SIG-M5 (cell line): Measurements from ENCODE around the gene CDKL1.
"Not testable (repeated sequence)": the region's sequence is repeated elsewhere in the genome, so short reads cannot be mapped to it uniquely, and the experiment has no call there.

Source experiments
- DNase-seq: peaks from one replicate; lab custom pipeline; 2025; lab: John Stamatoyannopoulos, UW

The CDKL1 gene

DNA sequence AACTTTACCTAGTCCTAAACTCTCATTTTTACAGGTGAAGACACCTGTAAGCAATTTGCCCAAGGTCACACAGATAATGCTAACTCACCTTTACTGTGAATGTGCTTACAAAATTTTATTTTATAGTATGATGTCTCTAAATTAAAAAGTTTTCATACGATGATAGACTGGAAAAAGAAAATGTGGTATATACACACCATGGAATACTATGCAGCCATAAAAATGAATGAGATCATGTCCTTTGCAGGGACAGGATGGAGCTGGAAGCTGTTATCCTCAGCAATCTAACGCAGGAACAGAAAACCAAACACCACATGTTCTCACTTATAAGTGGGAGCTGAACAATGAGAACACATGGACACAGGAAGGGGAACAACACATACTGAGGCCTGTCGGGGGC is 40.4 kb downstream of the CDKL1 start:
- not testable (repeated sequence) for DNase-seq

DNA sequence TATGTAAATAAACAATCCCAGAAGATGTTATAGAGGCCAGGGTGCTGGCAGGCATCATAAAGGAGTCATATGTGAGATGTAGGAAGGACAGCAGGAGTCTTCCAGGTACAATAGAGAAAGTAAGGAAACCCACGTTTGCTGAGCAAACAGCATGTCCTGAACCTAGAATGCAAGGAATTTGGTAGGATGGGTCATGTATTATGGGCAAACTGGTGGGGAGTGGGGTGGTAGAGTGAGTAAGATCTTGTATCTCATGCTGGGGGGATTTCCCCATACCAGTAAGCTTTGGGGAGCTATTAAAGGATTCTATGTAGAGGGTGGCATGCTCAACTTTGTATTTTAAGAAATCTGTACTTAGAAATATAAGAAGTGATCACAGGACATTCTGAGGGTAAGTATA is 41.0 kb downstream of the CDKL1 start:
- no peak for DNase-seq

DNA sequence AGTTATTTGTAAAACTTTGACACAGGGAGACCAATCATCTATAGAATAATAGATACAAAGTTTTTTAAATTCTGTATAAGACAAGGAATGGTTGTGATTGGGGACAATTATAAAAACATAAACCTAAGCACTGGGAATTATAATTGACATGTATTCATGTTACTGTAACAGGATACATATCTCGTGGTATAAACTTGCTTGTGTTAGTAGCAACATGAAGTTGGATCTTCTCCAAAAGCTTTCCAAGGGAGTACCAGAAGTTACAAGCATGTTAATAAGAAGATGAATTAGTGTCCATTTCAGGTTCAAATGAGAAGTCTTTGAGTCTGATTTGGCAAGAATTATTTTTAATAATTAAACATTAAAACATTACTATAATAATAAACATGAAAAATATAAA is 42.2 kb downstream of the CDKL1 start:
- DNase-seq: no peak

DNA sequence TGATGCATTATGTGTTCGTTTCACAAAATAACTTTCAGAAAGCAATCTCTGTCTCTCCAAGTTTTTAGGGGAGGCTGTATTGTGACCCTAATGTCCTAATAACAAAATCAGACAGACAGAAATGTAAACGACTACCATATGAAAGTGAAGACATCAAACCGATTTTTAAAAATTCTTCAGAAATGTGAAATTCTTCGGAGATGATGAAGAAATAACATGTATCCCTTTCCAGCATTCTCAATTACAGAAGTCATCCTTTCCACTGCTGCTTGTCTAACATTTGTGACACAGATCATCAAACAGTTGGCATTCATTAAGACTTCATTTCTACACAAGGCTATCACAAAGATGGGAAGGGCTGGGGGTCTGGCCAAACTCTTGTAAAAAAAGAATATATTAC is 43.6 kb downstream of the CDKL1 start:
- no peak for DNase-seq

DNA sequence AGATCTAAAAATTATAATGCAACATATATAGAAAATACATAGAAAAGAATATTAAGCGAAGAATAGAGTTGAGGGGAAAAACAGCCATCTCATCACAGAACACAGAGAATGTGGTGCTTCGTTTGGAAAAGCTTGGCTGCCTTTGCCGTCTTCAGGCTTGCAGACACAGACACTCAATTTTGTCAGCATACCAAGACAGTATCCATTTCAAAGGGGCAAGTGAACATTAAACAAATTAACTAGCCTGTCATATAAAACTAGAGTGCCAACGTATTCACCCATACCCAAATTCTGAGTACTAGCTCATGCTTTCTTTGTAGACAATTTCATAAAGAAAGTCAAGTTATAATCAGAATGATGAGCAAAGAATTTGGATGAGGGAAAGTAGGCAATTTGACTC is 44.1 kb downstream of the CDKL1 start:
- DNase-seq: no peak

- no peak for DNase-seq
Measured at GRCh38 chr14:50350975-50351374, 45.7 kb downstream of the CDKL1 start.

DNA sequence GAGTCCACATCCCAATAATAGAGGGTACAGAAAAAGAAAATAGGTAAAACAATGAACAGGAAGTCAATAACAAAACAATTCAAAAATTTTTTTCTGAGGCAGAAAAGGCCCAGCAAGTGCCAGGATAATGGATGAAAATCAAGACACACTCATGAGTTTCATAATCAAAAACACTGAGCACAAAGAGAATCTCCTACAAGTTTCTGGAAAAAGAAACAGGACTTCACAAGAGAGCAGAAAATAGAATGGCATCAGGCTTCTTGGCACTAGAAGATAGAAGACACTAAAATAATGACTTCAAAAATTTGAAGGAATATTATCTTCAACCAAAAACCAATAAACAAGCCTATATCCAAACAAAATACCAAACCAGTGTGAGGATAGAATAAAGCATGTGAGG is 47.7 kb downstream of the CDKL1 start:
- no peak for DNase-seq

GRCh38 chr14:50347521-50347920 is 49.2 kb downstream of the CDKL1 start:
- DNase-seq: no peak

- DNase-seq: no peak
Measured at GRCh38 chr14:50345846-50346422, 50.7 kb downstream of the CDKL1 start.

- DNase-seq: no peak
Measured at GRCh38 chr14:50344876-50345563, 51.7 kb downstream of the CDKL1 start.

- no peak for DNase-seq
Measured at GRCh38 chr14:50344116-50344775, 52.4 kb downstream of the CDKL1 start.

DNA sequence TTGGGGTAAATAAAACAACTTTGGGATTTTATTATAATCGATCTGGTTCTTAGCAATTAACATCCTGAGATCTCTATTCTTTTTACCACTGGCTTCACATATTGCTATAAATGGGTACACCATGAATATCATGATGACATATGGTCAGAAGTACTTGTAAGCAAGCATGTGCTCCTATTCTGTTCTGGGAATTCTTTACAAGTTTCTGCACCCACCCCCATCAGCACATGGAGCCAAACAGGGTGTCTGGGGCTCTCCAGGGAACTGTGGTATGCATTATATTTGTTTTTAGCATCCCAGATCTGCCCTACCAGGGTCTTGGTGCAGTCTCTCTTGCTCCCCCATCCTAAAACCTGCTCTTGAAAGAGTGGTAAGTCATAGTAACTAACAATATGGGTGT is 53.2 kb downstream of the CDKL1 start:
- DNase-seq: no peak

DNA sequence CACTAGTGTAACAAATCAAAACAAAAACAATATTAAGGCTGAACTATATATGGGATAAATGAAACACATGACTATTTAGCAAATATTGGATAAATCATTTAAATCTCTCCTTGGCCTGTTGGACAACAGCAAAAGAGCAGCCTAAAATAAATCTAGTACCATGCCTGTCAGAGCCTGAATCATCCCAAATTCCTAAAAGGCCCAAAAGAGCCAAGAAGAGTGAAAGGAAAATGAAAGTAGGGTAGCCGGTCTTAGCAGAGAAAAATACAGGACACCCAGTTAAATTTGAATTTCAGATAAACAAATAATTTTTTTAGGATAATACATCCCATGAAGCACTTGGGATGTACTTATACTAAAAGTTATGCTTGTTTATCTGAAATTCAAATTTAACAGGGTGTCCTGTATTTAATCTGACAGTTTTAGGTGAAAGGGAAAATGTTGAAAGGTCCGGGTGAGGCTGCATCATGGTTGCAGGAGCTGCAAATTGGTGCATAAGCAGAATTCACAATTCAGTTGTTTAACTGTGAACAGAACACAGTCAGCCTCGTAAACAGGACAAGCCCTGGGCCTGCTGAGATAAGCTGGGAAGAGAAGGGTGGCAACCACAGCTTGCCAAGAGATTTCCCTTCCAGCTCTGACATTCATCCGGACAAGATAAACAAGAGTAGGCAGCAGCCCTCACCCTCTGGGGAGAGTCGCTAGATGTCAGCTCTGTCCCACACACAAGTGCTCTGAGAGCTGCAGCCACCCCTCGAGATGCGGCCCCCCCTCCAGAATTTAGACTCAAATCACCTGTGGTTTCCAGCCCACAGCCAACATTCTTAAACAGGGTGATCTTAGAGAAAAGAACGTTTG is 54.2 kb downstream of the CDKL1 start:
- no peak for DNase-seq

DNA sequence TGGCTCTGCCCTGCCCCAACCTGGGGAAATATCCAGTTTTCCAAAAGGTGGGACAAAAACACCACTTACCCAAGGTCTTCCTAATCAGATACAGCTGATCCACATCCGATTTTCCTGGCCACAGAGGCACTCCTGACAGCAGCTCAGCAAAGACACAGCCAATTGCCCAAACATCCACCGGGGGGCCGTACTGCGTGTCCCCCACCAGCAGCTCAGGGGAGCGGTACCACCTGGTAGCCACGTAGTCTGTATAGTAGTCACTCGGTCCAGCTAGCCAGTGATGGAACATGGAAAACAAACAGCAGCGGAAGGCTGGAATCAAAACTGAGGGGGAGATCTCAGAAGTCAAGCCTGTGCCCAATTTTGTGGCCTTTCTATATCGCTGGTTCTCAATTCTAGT is 55.7 kb downstream of the CDKL1 start:
- no peak for DNase-seq

DNA sequence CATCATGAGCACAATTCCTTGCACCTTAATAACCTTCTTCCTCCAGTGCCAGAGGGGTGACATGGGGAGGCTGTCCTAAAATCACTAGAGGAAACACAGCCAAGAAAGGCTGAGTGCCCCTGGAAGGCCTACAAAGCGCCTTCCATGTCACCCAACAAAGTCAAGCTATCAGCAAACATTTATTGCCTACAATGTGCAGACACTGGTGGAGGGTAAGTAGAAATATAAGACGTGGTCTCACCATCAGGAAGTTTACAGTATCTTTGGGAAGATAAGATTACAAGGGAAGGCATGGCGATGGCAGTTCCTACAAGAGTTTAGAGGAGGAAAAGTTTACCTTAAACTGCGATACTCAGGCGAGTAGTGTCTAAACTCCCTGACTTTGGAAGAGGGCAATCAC is 56.6 kb downstream of the CDKL1 start:
- DNase-seq: no peak

DNA sequence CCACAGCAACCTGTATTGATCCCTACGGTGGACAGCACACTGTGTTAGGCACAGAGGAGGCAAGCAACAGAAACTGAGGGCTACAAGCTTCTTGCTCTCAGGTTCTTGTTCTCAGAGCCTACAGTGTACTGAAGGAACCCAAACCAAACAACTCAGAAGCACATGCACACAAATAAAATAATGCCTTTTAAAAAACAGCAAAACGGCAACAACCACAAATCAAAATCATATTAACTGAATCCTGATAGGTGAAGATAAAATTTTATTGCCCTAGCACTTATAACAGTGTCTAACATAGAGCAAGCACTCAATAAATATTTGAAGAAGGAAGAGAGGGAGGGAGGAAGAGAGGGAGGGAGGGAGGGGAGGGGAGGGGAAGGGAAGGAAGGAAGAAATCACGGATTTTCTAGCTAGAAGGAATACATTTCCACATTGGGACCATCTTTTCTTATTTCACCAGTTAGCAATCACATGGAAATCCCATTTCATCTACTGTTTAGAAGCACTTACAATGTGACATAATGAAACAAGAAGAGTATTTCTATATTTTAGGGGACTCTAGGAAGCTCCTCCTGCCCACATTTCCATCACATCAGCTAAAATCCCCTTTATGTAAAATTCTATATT is 57.4 kb downstream of the CDKL1 start:
- DNase-seq: no peak

DNA sequence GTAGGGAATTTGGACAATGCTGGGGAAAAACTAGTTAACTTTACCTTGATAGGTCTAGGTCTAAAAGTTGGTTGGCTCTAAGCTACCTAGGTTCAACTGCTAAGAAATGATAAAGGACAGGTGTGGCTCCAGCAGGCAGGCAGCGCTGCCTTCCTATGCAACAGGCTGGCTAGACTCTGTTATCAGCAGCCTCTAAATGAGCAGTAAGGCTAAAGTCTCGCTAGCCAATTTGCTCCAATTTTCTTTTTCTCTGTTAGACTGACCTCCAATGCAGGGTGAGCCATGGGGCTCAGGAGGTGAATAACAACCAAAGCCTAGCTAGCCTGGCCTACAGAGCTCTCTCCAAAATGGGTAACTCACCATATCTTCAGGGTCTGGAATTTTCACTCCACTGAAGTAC is 58.1 kb downstream of the CDKL1 start:
- DNase-seq: no peak

- no peak for DNase-seq
Measured at GRCh38 chr14:50335989-50336824, 60.5 kb downstream of the CDKL1 start.

DNA sequence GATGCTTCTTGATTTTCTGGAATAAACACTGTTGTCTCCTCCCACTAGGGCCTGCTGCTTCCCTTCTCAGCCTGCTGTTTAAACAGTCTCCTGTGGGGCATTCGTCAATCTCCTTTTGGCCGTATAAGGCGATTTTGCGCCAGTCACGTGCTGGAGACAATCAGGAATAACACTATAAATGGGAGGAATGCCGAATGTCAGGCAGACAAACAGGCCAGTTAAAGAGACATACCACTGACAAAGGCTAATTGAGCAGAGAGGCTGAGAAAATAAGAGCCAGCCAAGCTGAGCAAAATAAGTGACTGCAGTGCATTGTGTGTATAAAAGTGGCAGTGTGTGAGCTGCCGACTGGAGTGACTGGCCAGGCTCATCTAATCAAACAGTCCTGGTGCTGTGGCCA is 61.3 kb downstream of the CDKL1 start:
- DNase-seq: no peak

GRCh38 chr14:50334211-50334610 is 62.5 kb downstream of the CDKL1 start:
- DNase-seq: no peak

GRCh38 chr14:50333014-50333509 is 63.6 kb downstream of the CDKL1 start:
- no peak for DNase-seq
